ENCODE data around the gene KCNN3.

DNA sequence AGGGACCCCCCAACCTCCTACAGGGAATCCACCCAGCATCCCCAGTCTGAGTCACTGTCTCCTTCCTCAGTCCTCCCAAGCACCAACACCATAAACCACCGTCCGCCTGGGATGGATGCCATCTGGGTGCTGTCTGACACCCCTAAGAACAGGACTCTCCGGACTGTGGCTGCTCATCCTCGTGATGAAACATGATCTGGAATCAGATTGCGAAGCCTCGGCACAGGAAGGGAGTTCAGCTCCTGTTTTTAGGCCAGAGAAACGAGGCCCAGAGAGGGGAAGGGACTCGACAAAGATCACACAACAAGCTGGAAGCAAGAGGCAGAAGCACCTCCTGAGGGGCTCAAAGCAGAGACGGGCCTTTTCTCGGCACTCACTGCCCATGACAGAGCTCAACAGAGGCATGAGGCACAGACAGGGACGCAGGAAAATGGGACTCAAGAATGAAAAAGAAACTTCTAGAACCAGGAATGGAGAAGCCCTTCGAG lies 8.4 kb downstream of the KCNN3 start:
- TF ChIP-seq, protein P1, sequence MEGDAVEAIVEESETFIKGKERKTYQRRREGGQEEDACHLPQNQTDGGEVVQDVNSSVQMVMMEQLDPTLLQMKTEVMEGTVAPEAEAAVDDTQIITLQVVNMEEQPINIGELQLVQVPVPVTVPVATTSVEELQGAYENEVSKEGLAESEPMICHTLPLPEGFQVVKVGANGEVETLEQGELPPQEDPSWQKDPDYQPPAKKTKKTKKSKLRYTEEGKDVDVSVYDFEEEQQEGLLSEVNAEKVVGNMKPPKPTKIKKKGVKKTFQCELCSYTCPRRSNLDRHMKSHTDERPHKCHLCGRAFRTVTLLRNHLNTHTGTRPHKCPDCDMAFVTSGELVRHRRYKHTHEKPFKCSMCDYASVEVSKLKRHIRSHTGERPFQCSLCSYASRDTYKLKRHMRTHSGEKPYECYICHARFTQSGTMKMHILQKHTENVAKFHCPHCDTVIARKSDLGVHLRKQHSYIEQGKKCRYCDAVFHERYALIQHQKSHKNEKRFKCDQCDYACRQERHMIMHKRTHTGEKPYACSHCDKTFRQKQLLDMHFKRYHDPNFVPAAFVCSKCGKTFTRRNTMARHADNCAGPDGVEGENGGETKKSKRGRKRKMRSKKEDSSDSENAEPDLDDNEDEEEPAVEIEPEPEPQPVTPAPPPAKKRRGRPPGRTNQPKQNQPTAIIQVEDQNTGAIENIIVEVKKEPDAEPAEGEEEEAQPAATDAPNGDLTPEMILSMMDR (IDR thresholded peaks at IDR 0.05; ENCODE audit: poor library complexity, severe bottlenecking): no peak
- TF ChIP-seq POLR2AphosphoS5 (IDR thresholded peaks at IDR 0.05) (no peak), SMC3 (conservative IDR thresholded peaks at IDR 0.05; ENCODE audit: poor library complexity) (no peak), EP300 (conservative IDR thresholded peaks at IDR 0.05; ENCODE audit: poor library complexity, severe bottlenecking) (no peak)
